GM13977 (cell line): Measurements from ENCODE around the gene APC2.

Source experiments
- DNase-seq: peaks from one replicate; pipeline ENCODE4 v3.0.0; 2012; ENCODE audit warnings: low spot score
- CTCF ChIP-seq: IDR thresholded peaks from 2 replicates; pipeline ENCODE4 v1.5.1; 2012; ENCODE audit warnings: mild to moderate bottlenecking, control low read depth; ENCODE audit not compliant: insufficient read depth; ENCODE audit errors: extremely low read depth, missing control alignments
- in situ Hi-C: fragments of 300-500 bp; cut with MboI; formaldehyde crosslinking; loops from one replicate; pipeline ENCODE4 v1.12.0; 2022; ENCODE audit warnings: low sequenced_read_pairs, low pct_unique_long_range_greater_than_20kb, mixed read lengths, inconsistent platforms; ENCODE audit not compliant: unreplicated experiment

The APC2 gene

GRCh38 chr19:1488282-1488601, 38.3 kb downstream of the APC2 start:
- no peak for TF ChIP-seq CTCF
- in situ Hi-C loops, result no loop called here
- no peak for DNase-seq

DNA sequence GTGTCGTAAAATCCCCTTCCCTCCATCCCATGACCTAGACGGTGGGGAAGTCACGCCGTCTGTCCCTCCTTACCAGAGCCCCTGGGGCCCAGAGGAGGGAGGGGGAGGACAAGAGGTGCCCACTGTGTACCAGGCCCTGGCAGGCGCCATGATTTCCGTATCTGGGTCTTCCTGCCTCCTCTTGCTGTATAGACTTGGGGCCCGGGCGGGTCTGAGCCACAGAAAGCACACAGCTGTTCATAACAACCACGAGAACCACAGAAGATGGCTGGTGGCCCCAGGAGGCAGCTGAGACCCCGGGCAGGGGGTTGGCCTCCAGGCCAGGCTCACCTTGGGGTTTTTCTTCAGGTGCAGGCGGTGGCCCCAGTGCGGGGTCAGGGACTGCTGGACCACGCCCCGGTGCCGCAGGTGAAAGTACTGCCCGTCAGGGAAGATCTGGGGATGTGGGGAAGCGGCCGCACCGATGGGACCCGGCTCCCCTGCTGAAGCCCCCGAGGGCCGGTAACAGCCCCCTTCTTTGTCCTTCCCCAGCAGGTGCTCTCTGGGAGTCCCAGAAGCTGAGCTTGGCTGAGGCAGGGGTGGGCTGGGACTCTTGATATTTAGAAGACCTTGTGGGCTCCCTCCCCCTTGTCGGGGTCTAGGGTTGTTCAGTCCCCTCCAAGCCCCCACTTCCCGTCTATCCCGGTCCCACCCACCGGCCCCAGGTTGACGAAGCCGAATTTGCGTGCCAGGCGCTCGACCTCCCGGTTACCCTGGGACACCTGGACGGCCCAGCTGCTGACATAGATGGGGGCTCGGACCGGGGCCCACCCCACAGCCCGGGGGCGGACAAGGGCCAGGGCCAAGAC, 39.8 kb downstream of the APC2 start:
- DNase-seq, result peak; percentile 46
- TF ChIP-seq CTCF, result no peak
- in situ Hi-C loops, result no loop called here

- peak; percentile 99 for DNase-seq
- TF ChIP-seq CTCF, result no peak
- in situ Hi-C loops, result no loop called here
Observed at GRCh38 chr19:1490311-1491113, 40.6 kb downstream of the APC2 start, which contains the start of gene PCSK4. TSS of gene PCSK4 (minus strand) at chr19:1490350. CDS start at chr19:1490346, 4 bp downstream.

- no peak for TF ChIP-seq CTCF
- in situ Hi-C loops, result no loop called here
- DNase-seq, result no peak
Observed at GRCh38 chr19:1491114-1491848, 41.4 kb downstream of the APC2 start, which contains the start of gene REEP6. TSS of gene REEP6 (plus strand) at chr19:1491181. CDS start at chr19:1491270, 89 bp downstream.

DNA sequence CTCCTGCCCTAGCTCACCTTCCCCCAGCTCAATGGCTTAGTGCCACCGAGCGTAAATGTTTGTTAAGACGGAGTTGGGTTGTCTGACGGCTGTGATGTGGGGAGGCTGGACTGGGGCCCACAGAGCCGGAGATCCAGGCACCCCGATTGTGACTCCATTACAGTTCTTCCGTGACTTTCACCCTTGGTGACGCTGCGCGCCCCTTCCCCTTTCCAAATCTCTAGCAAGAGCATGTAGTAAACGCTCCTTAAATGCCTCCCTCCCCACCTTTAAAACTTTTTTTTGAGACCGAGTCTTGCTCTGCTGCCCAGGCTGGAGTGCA, 41.9 kb downstream of the APC2 start:
- no peak for TF ChIP-seq CTCF
- no peak for DNase-seq
- in situ Hi-C loops, result no loop called here

- in situ Hi-C loops, result no loop called here
- TF ChIP-seq CTCF, result no peak
- DNase-seq, result no peak
Observed at GRCh38 chr19:1492474-1493006, 42.6 kb downstream of the APC2 start.
